Keratinocyte (primary cell): ENCODE measurements around the gene NAP1L4. TPM values are rescaled to one million over a fixed set of nuclear protein-coding genes. Genes with fewer than 3 reads are reported as not detected.

Experiments used
- DNase-seq: peaks from one replicate; pipeline ENCODE4 v3.0.0-alpha.2; 2011; ENCODE audit warnings: low read depth, missing footprints, low spot score
- FAIRE-seq: peaks from 2 replicates; lab custom pipeline; 2011; peaks lifted over from hg19 to GRCh38; lab: Jason Lieb, UNC
- H2AFZ ChIP-seq: 2 replicates; pipeline ENCODE4 v1.6.0; 2012; ENCODE audit warnings: low read length, control low read depth, inconsistent platforms; ENCODE audit not compliant: control insufficient read depth
- H3K27ac ChIP-seq: 2 replicates; pipeline ENCODE4 v1.5.1; 2011; ENCODE audit warnings: low read length; ENCODE audit not compliant: control insufficient read depth, insufficient read depth
- H3K27me3 ChIP-seq: 3 replicates; pipeline ENCODE4 v1.6.0; 2011; ENCODE audit warnings: low read length; ENCODE audit not compliant: control insufficient read depth, insufficient read depth; ENCODE audit errors: extremely low read depth
- H3K36me3 ChIP-seq, 2 experiments: 2 replicates in 1 of 2; 3 replicates in 1 of 2; pipeline ENCODE4 v1.5.1; 2011; ENCODE audit warnings: low read length in 2 of 2, mild to moderate bottlenecking in 1 of 2; ENCODE audit not compliant: control insufficient read depth in 2 of 2, insufficient read depth in 2 of 2; ENCODE audit errors: extremely low read depth in 1 of 2
- H3K4me1 ChIP-seq: 3 replicates; pipeline ENCODE4 v1.5.1; 2011; ENCODE audit warnings: low read length; ENCODE audit not compliant: control insufficient read depth, insufficient read depth; ENCODE audit errors: extremely low read depth
- H3K4me2 ChIP-seq: 3 replicates; pipeline ENCODE4 v1.6.0; 2011; ENCODE audit warnings: low read depth, low read length; ENCODE audit not compliant: control insufficient read depth, insufficient read depth; ENCODE audit errors: extremely low read depth
- H3K4me3 ChIP-seq, 3 experiments: fragments of 200-600 bp in 1 of 3; sonication (generic) in 1 of 3; 2 replicates in 2 of 3; 3 replicates in 1 of 3; pipeline ENCODE4 v1.5.1; 2011 to 2016; ENCODE audit warnings: low read length in 3 of 3, mild to moderate bottlenecking in 3 of 3, control low read depth in 2 of 3, inconsistent platforms in 1 of 3, low read depth in 1 of 3, mixed read lengths in 1 of 3, mixed run types in 1 of 3, moderate library complexity in 1 of 3; ENCODE audit not compliant: control insufficient read depth in 2 of 3, insufficient read depth in 2 of 3; ENCODE audit errors: extremely low read depth in 1 of 3
- H3K79me2 ChIP-seq: 2 replicates; pipeline ENCODE4 v1.6.0; 2012; ENCODE audit warnings: low read length; ENCODE audit not compliant: control insufficient read depth, insufficient read depth
- H3K9ac ChIP-seq: 3 replicates; pipeline ENCODE4 v1.6.0; 2011; ENCODE audit warnings: low read length; ENCODE audit not compliant: control insufficient read depth, insufficient read depth; ENCODE audit errors: extremely low read depth
- H3K9me1 ChIP-seq: 3 replicates; pipeline ENCODE4 v1.6.0; 2011; ENCODE audit warnings: low read length; ENCODE audit not compliant: control insufficient read depth, insufficient read depth; ENCODE audit errors: extremely low read depth
- H3K9me3 ChIP-seq: 2 replicates; pipeline ENCODE4 v1.5.1; 2012; ENCODE audit warnings: low read depth, low read length; ENCODE audit not compliant: control insufficient read depth
- H4K20me1 ChIP-seq: 3 replicates; pipeline ENCODE4 v1.6.0; 2011; ENCODE audit warnings: low read length; ENCODE audit not compliant: control insufficient read depth, insufficient read depth; ENCODE audit errors: extremely low read depth
- EZH2 ChIP-seq: IDR thresholded peaks from one replicate; pipeline ENCODE4 v1.6.1; 2012; ENCODE audit warnings: inconsistent platforms, mild to moderate bottlenecking, low read length, moderate library complexity
- dilution Hi-C: fragments of 300-500 bp; cut with MboI; formaldehyde crosslinking; loops from one replicate; pipeline ENCODE4 v1.7.0; 2020; ENCODE audit warnings: low sequenced_read_pairs; ENCODE audit not compliant: extremely low pct_ligation_motif_present
- polyA plus RNA-seq, 5 experiments: library from polyadenylated mRNA; depleted of rRNA in 3 of 5; stranded (reverse) in 3 of 5; stranded (forward) in 1 of 5; unstranded in 1 of 5; fragments of >200 nt; gene quantifications; 1 replicate in 1 of 5; 2 replicates in 3 of 5; 3 replicates in 1 of 5; pipeline versions ENCODE4 v1.2.1 to v1.2.3, GENCODE V29; 2011 to 2012; ENCODE audit warnings: missing spikeins in 2 of 5, low read depth in 1 of 5, low replicate concordance in 1 of 5
- TF ChIP-seq, protein P1 (sequence below), 3 experiments: IDR thresholded peaks in 1 of 3; conservative IDR thresholded peaks in 1 of 3; optimal IDR thresholded peaks in 1 of 3; 2 replicates in 2 of 3; 3 replicates in 1 of 3; pipeline versions ENCODE3 to v1.5.1; 2011; ENCODE audit warnings: low read length in 3 of 3, mild to moderate bottlenecking in 3 of 3, moderate library complexity in 2 of 3, control low read depth in 1 of 3, inconsistent platforms in 1 of 3; ENCODE audit not compliant: insufficient read depth in 2 of 3; ENCODE audit errors: extremely low read depth in 1 of 3

The NAP1L4 gene
- polyA plus RNA-seq, 1 donor (not counting 4 experiments of a cell fraction or from before 2014, with no cell fraction given), result 136 TPM

DNA sequence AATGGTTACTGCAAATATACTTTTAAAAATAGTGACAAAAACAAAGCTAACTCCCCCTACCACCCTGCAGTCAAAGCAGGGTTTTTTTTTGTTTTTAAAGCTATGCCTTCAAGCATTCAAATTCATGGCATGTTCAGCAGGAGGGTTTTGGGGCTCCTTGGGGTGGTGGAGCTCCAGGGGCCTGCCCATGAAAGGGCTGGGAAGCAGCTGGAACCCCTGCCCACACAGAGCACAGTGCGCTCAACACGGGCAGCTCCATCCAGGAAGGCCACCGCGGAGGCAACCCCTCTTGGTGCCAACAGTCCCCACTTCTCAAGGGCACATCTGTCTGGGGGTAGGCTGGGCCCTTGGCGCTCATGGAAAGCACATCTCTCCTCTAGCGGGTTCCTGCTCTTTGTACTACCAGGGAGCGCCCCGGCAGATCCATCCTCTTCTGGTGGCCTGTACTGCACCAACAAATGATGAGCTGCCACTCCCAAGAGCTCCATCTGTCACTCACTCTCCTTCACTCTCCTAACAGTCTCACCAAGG, 46.3 kb downstream of the NAP1L4 start:
- Histone ChIP-seq H3K9me1 (no peaks in the 10 kb centered on the region), H3K27ac (no peak overlapping the region), H3K36me3 (peaks cover 24 to 50% of the 10 kb centered on the region in 2 experiments), H3K79me2 (peaks cover 5% of the 10 kb centered on the region), H3K4me2 (no peak overlapping the region), H4K20me1 (peaks cover 11% of the 10 kb centered on the region), H2AFZ (no peak overlapping the region), H3K4me3 (no peak overlapping the region), H3K9me3 (no peaks in the 10 kb centered on the region), H3K4me1 (peaks cover 15% of the 10 kb centered on the region), H3K9ac (no peak overlapping the region), H3K27me3 (no peaks in the 10 kb centered on the region)
- TF ChIP-seq, protein P1, sequence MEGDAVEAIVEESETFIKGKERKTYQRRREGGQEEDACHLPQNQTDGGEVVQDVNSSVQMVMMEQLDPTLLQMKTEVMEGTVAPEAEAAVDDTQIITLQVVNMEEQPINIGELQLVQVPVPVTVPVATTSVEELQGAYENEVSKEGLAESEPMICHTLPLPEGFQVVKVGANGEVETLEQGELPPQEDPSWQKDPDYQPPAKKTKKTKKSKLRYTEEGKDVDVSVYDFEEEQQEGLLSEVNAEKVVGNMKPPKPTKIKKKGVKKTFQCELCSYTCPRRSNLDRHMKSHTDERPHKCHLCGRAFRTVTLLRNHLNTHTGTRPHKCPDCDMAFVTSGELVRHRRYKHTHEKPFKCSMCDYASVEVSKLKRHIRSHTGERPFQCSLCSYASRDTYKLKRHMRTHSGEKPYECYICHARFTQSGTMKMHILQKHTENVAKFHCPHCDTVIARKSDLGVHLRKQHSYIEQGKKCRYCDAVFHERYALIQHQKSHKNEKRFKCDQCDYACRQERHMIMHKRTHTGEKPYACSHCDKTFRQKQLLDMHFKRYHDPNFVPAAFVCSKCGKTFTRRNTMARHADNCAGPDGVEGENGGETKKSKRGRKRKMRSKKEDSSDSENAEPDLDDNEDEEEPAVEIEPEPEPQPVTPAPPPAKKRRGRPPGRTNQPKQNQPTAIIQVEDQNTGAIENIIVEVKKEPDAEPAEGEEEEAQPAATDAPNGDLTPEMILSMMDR (optimal IDR thresholded peaks at IDR 0.05 in 1 of 3, IDR thresholded peaks at IDR 0.05 in 1 of 3, conservative IDR thresholded peaks at IDR 0.05 in 1 of 3; ENCODE audit: extremely low read depth in 1 of 3, insufficient read depth in 2 of 3, low read length in 3 of 3), result no peak
- no peak for TF ChIP-seq EZH2
- no peak for DNase-seq
- no peak for FAIRE-seq
- dilution Hi-C loops, result no loop called here

DNA sequence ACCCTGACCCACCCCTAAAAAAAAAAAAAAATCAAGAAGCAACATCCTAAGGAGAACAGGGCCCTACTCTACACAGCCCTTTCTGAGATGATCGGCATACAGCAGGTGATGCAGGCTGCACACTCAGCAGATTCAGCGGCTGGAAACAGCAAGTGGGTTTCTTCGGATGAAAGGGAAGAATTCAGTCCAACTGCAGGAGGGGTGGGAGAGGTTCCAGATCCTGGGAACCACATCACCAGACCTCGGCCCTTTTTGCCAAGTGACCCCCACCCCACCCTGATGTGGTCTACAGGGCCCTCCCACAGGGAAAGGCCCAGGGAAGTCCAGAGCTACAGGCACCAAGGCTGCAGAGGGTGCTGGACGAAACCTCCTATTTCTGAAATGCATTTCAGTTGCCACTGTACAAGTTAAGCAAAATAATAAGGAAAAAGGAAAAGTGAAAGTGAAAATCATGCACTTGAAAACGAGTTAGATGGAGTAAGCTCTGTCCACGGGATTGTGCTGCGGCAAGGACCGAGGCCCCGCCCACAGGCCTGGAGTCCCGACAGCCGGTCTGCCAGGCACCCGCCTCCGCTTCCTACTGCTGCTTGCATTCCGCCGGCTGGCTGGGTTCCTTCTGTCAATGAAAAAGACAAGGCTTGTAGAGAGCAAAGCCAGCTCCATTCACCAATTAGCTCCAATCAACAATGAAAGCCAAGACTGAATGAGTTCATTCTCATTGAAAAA, 46.9 kb downstream of the NAP1L4 start:
- Histone ChIP-seq H3K4me2 (no peak overlapping the region), H3K9me1 (no peaks in the 10 kb centered on the region), H3K36me3 (peaks cover 21 to 47% of the 10 kb centered on the region in 2 experiments), H2AFZ (no peak overlapping the region), H3K27me3 (no peaks in the 10 kb centered on the region), H3K79me2 (peaks cover 5% of the 10 kb centered on the region), H3K9me3 (no peaks in the 10 kb centered on the region), H4K20me1 (peaks cover 11% of the 10 kb centered on the region), H3K4me3 (no peak overlapping the region), H3K9ac (no peak overlapping the region), H3K27ac (no peak overlapping the region), H3K4me1 (peaks cover 21% of the 10 kb centered on the region)
- DNase-seq (no peak), FAIRE-seq (peak; percentile 5)
- dilution Hi-C loops, result no loop called here
- TF ChIP-seq, protein P1 (optimal IDR thresholded peaks at IDR 0.05 in 1 of 3, IDR thresholded peaks at IDR 0.05 in 1 of 3, conservative IDR thresholded peaks at IDR 0.05 in 1 of 3; ENCODE audit: extremely low read depth in 1 of 3, insufficient read depth in 2 of 3, low read length in 3 of 3), result no peak
- no peak for TF ChIP-seq EZH2
